T47D (cell line): Measurements from ENCODE around the gene TRAF1.
A peak's percentile ranks its signal among the peaks of the same experiment; 100 is the strongest.

ENCODE experiments used
- DNase-seq, 2 experiments: peaks; one replicate each; pipeline versions ENCODE4 v3.0.0 to v3.0.0-alpha.2; 2011 to 2012; ENCODE audit warnings: low read depth in 1 of 2, low spot score in 1 of 2
- JUND ChIP-seq: IDR thresholded peaks from 2 replicates; pipeline ENCODE4 v1.6.1; 2012; ENCODE audit warnings: low read depth
- in situ Hi-C: cut with HindIII; loops from 2 replicates; pipeline ENCODE4 v1.10.0; 2016; ENCODE audit warnings: low sequenced_read_pairs, low pct_unique_long_range_greater_than_20kb

The TRAF1 gene

GRCh38 chr9:120937596-120937995, 11.0 kb upstream of the TRAF1 start:
- DNase-seq: no peak
- TF ChIP-seq JUND: no peak
- in situ Hi-C loops: loop anchor here (25.0 kb wide), 1 partner anchor 175 kb away; no protein-coding TSS in a partner anchor

GRCh38 chr9:120937127-120937526, 10.5 kb upstream of the TRAF1 start:
- DNase-seq: no peak
- in situ Hi-C loops: loop anchor here (25.0 kb wide), 1 partner anchor 175 kb away; no protein-coding TSS in a partner anchor
- TF ChIP-seq JUND: no peak

- TF ChIP-seq JUND: no peak
- DNase-seq: no peak
- in situ Hi-C loops: loop anchor here (25.0 kb wide), 1 partner anchor 174 kb away; no protein-coding TSS in a partner anchor
Observed at GRCh38 chr9:120936764-120937122, 10.1 kb upstream of the TRAF1 start.

GRCh38 chr9:120936011-120936763, 9.6 kb upstream of the TRAF1 start:
- in situ Hi-C loops: loop anchor here (25.0 kb wide), 1 partner anchor 174 kb away; no protein-coding TSS in a partner anchor
- DNase-seq: peak; percentile 84 to 90
- TF ChIP-seq JUND: no peak

GRCh38 chr9:120935383-120935857, 8.8 kb upstream of the TRAF1 start:
- in situ Hi-C loops: loop anchor here (25.0 kb wide), 1 partner anchor 173 kb away; no protein-coding TSS in a partner anchor

GRCh38 chr9:120934281-120934680, 7.7 kb upstream of the TRAF1 start:
- in situ Hi-C loops: loop anchor here (25.0 kb wide), 1 partner anchor 172 kb away; no protein-coding TSS in a partner anchor
- DNase-seq: no peak
- TF ChIP-seq JUND: no peak

More at GRCh38 chr9:120935383-120935857, 8.8 kb upstream of the TRAF1 start:
- TF ChIP-seq JUND: no peak
- peak; percentile 61 to 90 for DNase-seq

- no peak for DNase-seq
- in situ Hi-C loops: loop anchor here (25.0 kb wide), 1 partner anchor 171 kb away; no protein-coding TSS in a partner anchor
- TF ChIP-seq JUND: no peak
Observed at GRCh38 chr9:120933310-120934055, 6.9 kb upstream of the TRAF1 start.

- in situ Hi-C loops: loop anchor here (25.0 kb wide), 1 partner anchor 170 kb away; no protein-coding TSS in a partner anchor
- DNase-seq: no peak
- TF ChIP-seq JUND: no peak
Observed at GRCh38 chr9:120932086-120932823, 5.7 kb upstream of the TRAF1 start.

GRCh38 chr9:120931231-120932085, 4.9 kb upstream of the TRAF1 start:
- in situ Hi-C loops: loop anchor here (25.0 kb wide), 1 partner anchor 169 kb away; no protein-coding TSS in a partner anchor
- TF ChIP-seq JUND: no peak
- DNase-seq: no peak

- no peak for TF ChIP-seq JUND
- in situ Hi-C loops: loop anchor here (25.0 kb wide), 1 partner anchor 167 kb away; no protein-coding TSS in a partner anchor
- DNase-seq: no peak
Observed at GRCh38 chr9:120929229-120929791, 2.7 kb upstream of the TRAF1 start.
